CD4-positive, alpha-beta T cell (primary cell): ENCODE measurements around the gene ID3. TPM values are rescaled to one million over a fixed set of nuclear protein-coding genes. Genes with fewer than 3 reads are reported as not detected.

Source experiments
- ATAC-seq: fragments of 200-7000 bp; cut with Tn5 transposase; one replicate; pipeline ENCODE4 v1.10.0; 2022; ENCODE audit warnings: mild to moderate bottlenecking; ENCODE audit not compliant: poor library complexity
- CTCF ChIA-PET: fragments of 350-600 bp; sonication (Branson Sonifier 250); formaldehyde crosslinking; loops from one replicate; lab custom pipeline; 2021; ENCODE audit warnings: antibody characterized with exemption, inconsistent platforms; lab: Charles Lee
- POLR2A ChIA-PET: fragments of 350-600 bp; sonication (Branson Sonifier 250); formaldehyde crosslinking; loops from one replicate; lab custom pipeline; 2021; ENCODE audit warnings: antibody characterized with exemption, inconsistent platforms; lab: Charles Lee
- DNase-seq, 14 experiments: peaks; one replicate each; pipeline ENCODE4 v3.0.0-alpha.2; 2013 to 2020; ENCODE audit warnings: mixed read lengths in 2 of 14
- H3K27ac ChIP-seq, 2 donors: one replicate each; pipeline versions ENCODE4 v1.5.1 to v1.7.0; 2013; ENCODE audit warnings: low read length in 2 of 2, low read depth in 1 of 2, mild to moderate bottlenecking in 1 of 2
- H3K27me3 ChIP-seq, 2 experiments: 1 replicate in 1 of 2; 2 replicates in 1 of 2; pipeline versions ENCODE4 v1.6.1 to v1.7.0; 2013; ENCODE audit warnings: low read length in 2 of 2, control low read depth in 1 of 2, mild to moderate bottlenecking in 1 of 2, moderate library complexity in 1 of 2; ENCODE audit not compliant: insufficient read depth in 2 of 2, control insufficient read depth in 1 of 2
- H3K36me3 ChIP-seq: one replicate; pipeline ENCODE4 v1.6.1; 2013; ENCODE audit warnings: low read length, control low read depth; ENCODE audit not compliant: insufficient read depth
- H3K4me1 ChIP-seq: one replicate; pipeline ENCODE4 v1.6.1; 2013; ENCODE audit warnings: low read length, control low read depth; ENCODE audit not compliant: insufficient read depth
- H3K4me3 ChIP-seq: one replicate; pipeline ENCODE4 v1.5.1; 2013; ENCODE audit warnings: mild to moderate bottlenecking, low read length, moderate library complexity
- H3K9me3 ChIP-seq, 2 experiments: 1 replicate in 1 of 2; 2 replicates in 1 of 2; pipeline versions ENCODE4 v1.6.1 to v1.7.0; 2013; ENCODE audit warnings: low read length in 2 of 2, mild to moderate bottlenecking in 2 of 2, control low read depth in 1 of 2, moderate library complexity in 1 of 2; ENCODE audit not compliant: control insufficient read depth in 1 of 2, insufficient read depth in 1 of 2
- H3K27ac Mint-ChIP-seq: one replicate; pipeline ENCODE4 v1.8.0; 2020; ENCODE audit warnings: mixed read lengths
- H3K27me3 Mint-ChIP-seq: one replicate; pipeline ENCODE4 v1.8.0; 2021; ENCODE audit warnings: mixed read lengths
- H3K36me3 Mint-ChIP-seq: one replicate; pipeline ENCODE4 v1.8.0; 2021; ENCODE audit warnings: low read depth, mixed read lengths
- H3K4me1 Mint-ChIP-seq: one replicate; pipeline ENCODE4 v1.8.0; 2021; ENCODE audit warnings: low read depth, mixed read lengths
- H3K4me3 Mint-ChIP-seq: one replicate; pipeline ENCODE4 v1.8.0; 2020; ENCODE audit warnings: mild to moderate bottlenecking, mixed read lengths
- H3K9me3 Mint-ChIP-seq: one replicate; pipeline ENCODE4 v1.8.0; 2020; ENCODE audit warnings: mixed read lengths
- CTCF ChIP-seq: fragments of 200-600 bp; IDR thresholded peaks from one replicate; pipeline ENCODE4 v1.8.0; 2022; ENCODE audit warnings: antibody characterized with exemption, mild to moderate bottlenecking
- intact Hi-C, 2 experiments: fragments of 100-400 bp; cut with DNase I in 1 of 2; cut with micrococcal nuclease in 1 of 2; formaldehyde crosslinking; loops; one replicate each; pipeline versions ENCODE4 v1.15.1 to v1.9.0; 2023 to 2025; cut with DNase I, micrococcal nuclease
- total RNA-seq, 174 experiments: library from RNA in 2 of 174; stranded (reverse) in 2 of 174; gene quantifications; one replicate each; pipeline ENCODE4 v1.2.3 and lab custom pipeline; 2021 to 2026

The ID3 gene
- total RNA-seq, 2 experiments from 2014 or later = 89.8 to 90.4 TPM

- intact Hi-C loops = no loop called here
- H3K4me1 Mint-ChIP-seq = peaks cover 36% of the 10 kb centered on the region
- peaks cover 1% of the 10 kb centered on the region for H3K27me3 Mint-ChIP-seq
- no peak overlapping the region for H3K4me3 Mint-ChIP-seq
- DNase-seq (no peak), ATAC-seq (no peak)
- H3K9me3 Mint-ChIP-seq = no peaks in the 10 kb centered on the region
- POLR2A ChIA-PET = interaction anchor here (0.5 to 2.0 kb wide), 6 partner anchors 10 to 49 kb away, joined by 3 to 6 read pairs (median 4); partner anchors contain the start of gene ID3
- no peak for TF ChIP-seq CTCF
- CTCF ChIA-PET = no interaction called here
- H3K27ac Mint-ChIP-seq = no peak overlapping the region
- H3K27me3 ChIP-seq = peaks cover 0 to 8% of the 10 kb centered on the region in 2 experiments
- H3K4me3 ChIP-seq = no peak overlapping the region
- no peaks in the 10 kb centered on the region for H3K9me3 ChIP-seq
- H3K36me3 ChIP-seq = no peaks in the 10 kb centered on the region
- peaks cover 28% of the 10 kb centered on the region for H3K4me1 ChIP-seq
- H3K36me3 Mint-ChIP-seq = no peaks in the 10 kb centered on the region
- no peak overlapping the region for H3K27ac ChIP-seq
Observed at GRCh38 chr1:23573574-23574182, 14.4 kb upstream of the ID3 start.

GRCh38 chr1:23571465-23571864 lies 12.2 kb upstream of the ID3 start:
- intact Hi-C loops = no loop called here
- H3K9me3 Mint-ChIP-seq = no peaks in the 10 kb centered on the region
- POLR2A ChIA-PET = interaction anchor here (1.5 to 2.1 kb wide), 2 partner anchors 13 to 48 kb away, joined by 3 to 6 read pairs; no protein-coding TSS in a partner anchor

GRCh38 chr1:23570001-23570691 lies 10.8 kb upstream of the ID3 start:
- peaks cover 21% of the 10 kb centered on the region for H3K4me1 ChIP-seq
- Mint-ChIP-seq H3K36me3 (no peaks in the 10 kb centered on the region), H3K27ac (no peak overlapping the region), H3K4me1 (peaks cover 24% of the 10 kb centered on the region), H3K4me3 (peak overlapping the region; percentile 35), H3K27me3 (peaks cover 11% of the 10 kb centered on the region), H3K9me3 (no peaks in the 10 kb centered on the region)
- CTCF ChIA-PET = interaction anchor here (1.1 to 1.8 kb wide), 5 partner anchors 13 to 68 kb away, joined by 3 to 4 read pairs (median 3); no protein-coding TSS in a partner anchor
- H3K4me3 ChIP-seq = no peak overlapping the region
- no peaks in the 10 kb centered on the region for H3K9me3 ChIP-seq
- H3K36me3 ChIP-seq = no peaks in the 10 kb centered on the region
- DNase-seq (no peak), ATAC-seq (no peak)
- peaks cover 2 to 8% of the 10 kb centered on the region in 2 experiments for H3K27me3 ChIP-seq
- H3K27ac ChIP-seq = no peak overlapping the region
- TF ChIP-seq CTCF = no peak
- POLR2A ChIA-PET = interaction anchor here (0.7 to 2.1 kb wide), 3 partner anchors 12 to 49 kb away, joined by 3 to 6 read pairs (median 3); no protein-coding TSS in a partner anchor
- intact Hi-C loops = no loop called here

More at GRCh38 chr1:23571465-23571864, 12.2 kb upstream of the ID3 start:
- Histone ChIP-seq H3K27me3 (peaks cover 2 to 8% of the 10 kb centered on the region in 2 experiments), H3K4me3 (no peak overlapping the region), H3K36me3 (no peaks in the 10 kb centered on the region), H3K27ac (no peak overlapping the region), H3K4me1 (peaks cover 23% of the 10 kb centered on the region), H3K9me3 (no peaks in the 10 kb centered on the region)
- ATAC-seq = no peak
- Mint-ChIP-seq H3K27me3 (peaks cover 6% of the 10 kb centered on the region), H3K36me3 (no peaks in the 10 kb centered on the region), H3K4me3 (no peak overlapping the region), H3K4me1 (peaks cover 24% of the 10 kb centered on the region), H3K27ac (no peak overlapping the region)
- CTCF ChIA-PET = interaction anchor here (1.1 to 1.8 kb wide), 2 partner anchors 64 to 66 kb away, joined by 3 to 4 read pairs; no protein-coding TSS in a partner anchor
- TF ChIP-seq CTCF = no peak
- no peak for DNase-seq
